Esophagus squamous epithelium (tissue), 5 donors: ENCODE data around the gene ALG9. TPM values are rescaled to one million over a fixed set of nuclear protein-coding genes. Genes with fewer than 3 reads are reported as not detected.
"Not testable (repeated sequence)": the region's sequence is repeated elsewhere in the genome, so short reads cannot be mapped to it uniquely, and the experiment has no call there.

Source experiments
- DNase-seq: peaks from one replicate; lab custom pipeline; 2025; lab: John Stamatoyannopoulos, UW
- H3K27ac ChIP-seq, 4 donors: fragments of 200-600 bp; sonication (generic); one replicate each; pipeline ENCODE4 v1.5.1; 2016 to 2019; ENCODE audit warnings: mild to moderate bottlenecking in 1 of 4
- H3K27me3 ChIP-seq, 4 donors: fragments of 200-600 bp; sonication (generic); 1 replicate in 3 of 4; 2 replicates in 1 of 4; pipeline versions ENCODE4 v1.5.1 to v1.6.0; 2017 to 2021; ENCODE audit warnings: antibody characterized with exemption in 1 of 4
- H3K36me3 ChIP-seq, 3 donors: fragments of 200-600 bp; sonication (generic); one replicate each; pipeline ENCODE4 v1.5.1; 2016 to 2019
- H3K4me1 ChIP-seq, 3 donors: fragments of 200-600 bp; sonication (generic); one replicate each; pipeline ENCODE4 v1.5.1; 2017 to 2019
- H3K4me3 ChIP-seq, 4 donors: fragments of 200-600 bp; sonication (generic); 1 replicate in 3 of 4; 2 replicates in 1 of 4; pipeline ENCODE4 v1.5.1; 2016 to 2019; ENCODE audit warnings: mild to moderate bottlenecking in 2 of 4, moderate library complexity in 1 of 4
- H3K9me3 ChIP-seq, 3 donors: fragments of 200-600 bp; sonication (generic); one replicate each; pipeline ENCODE4 v1.5.1; 2016 to 2019
- CTCF ChIP-seq, 6 experiments: fragments of 450-650 bp in 4 of 6; fragments of 200-600 bp in 2 of 6; sonication (generic) in 2 of 6; IDR thresholded peaks; one replicate each; pipeline ENCODE4 v1.5.1; 2016 to 2019; ENCODE audit warnings: antibody characterized with exemption in 6 of 6, mild to moderate bottlenecking in 4 of 6, moderate library complexity in 4 of 6
- POLR2A ChIP-seq, 4 donors: fragments of 450-650 bp; IDR thresholded peaks; one replicate each; pipeline ENCODE4 v1.6.1; 2017; ENCODE audit warnings: antibody characterized with exemption in 4 of 4, mild to moderate bottlenecking in 4 of 4, moderate library complexity in 3 of 4
- WGBS, 2 donors: methylation state at CpG; one replicate each; pipeline ENCODE4 v1.1.5; 2018; 5-methylcytosine and 5-hydroxymethylcytosine counted together
- intact Hi-C: fragments of 100-400 bp; cut with DNase I; formaldehyde crosslinking; loops from one replicate; pipeline ENCODE4 v1.15.0; 2022
- total RNA-seq, 4 donors: library from RNA; depleted of rRNA; stranded (reverse); fragments of >200 nt; gene quantifications; one replicate each; pipeline ENCODE4 v1.1.0, GENCODE V29; 2016
- donor health status: DM: yes; HTN: yes; CAD: no.

The ALG9 gene
- total RNA-seq, 4 donors from 2014 or later, result 18.7 to 29.4 (median 21.8) TPM

- Histone ChIP-seq H3K36me3 (no peaks in the 10 kb centered on the region), H3K27ac (no peak overlapping the region), H3K9me3 (no peaks in the 10 kb centered on the region), H3K4me3 (no peak overlapping the region), H3K4me1 (peaks cover 0 to 7% (median 0%) of the 10 kb centered on the region in 3 donors), H3K27me3 (no peaks in the 10 kb centered on the region)
- 76 to 77% methylated on average over 4 of the region's 4 CpGs for WGBS, 2 donors
- TF ChIP-seq CTCF (IDR thresholded peaks at IDR 0.05) (peak; percentile 60 to 83 (median 75)), POLR2A (IDR thresholded peaks at IDR 0.05) (no peak)
- no peak for DNase-seq
- intact Hi-C loops, result loop anchor here (10.0 kb wide), 1 partner anchor 57 kb away; no protein-coding TSS in a partner anchor
Observed at GRCh38 chr11:111777094-111778046, 94.0 kb downstream of the ALG9 start.

- H3K4me3 ChIP-seq, result no peak overlapping the region
- no peak for DNase-seq
- no peaks in the 10 kb centered on the region for H3K27me3 ChIP-seq
- WGBS, 2 donors, result 82% methylated on average over 6 of the region's 6 CpGs
- H3K36me3 ChIP-seq, result no peaks in the 10 kb centered on the region
- H3K9me3 ChIP-seq, result no peaks in the 10 kb centered on the region
- TF ChIP-seq POLR2A (IDR thresholded peaks at IDR 0.05), result no peak
- no peak for TF ChIP-seq CTCF (IDR thresholded peaks at IDR 0.05)
- H3K4me1 ChIP-seq, result peaks cover 0 to 7% (median 0%) of the 10 kb centered on the region in 3 donors
- intact Hi-C loops, result loop anchor here (10.0 kb wide), 1 partner anchor 58 kb away; no protein-coding TSS in a partner anchor
- no peak overlapping the region for H3K27ac ChIP-seq
Observed at GRCh38 chr11:111776398-111777093, 94.8 kb downstream of the ALG9 start.

- H3K4me1 ChIP-seq, result peaks cover 0 to 7% (median 0%) of the 10 kb centered on the region in 3 donors
- 59 to 61% methylated on average over 6 of the region's 6 CpGs for WGBS, 2 donors
- no peaks in the 10 kb centered on the region for H3K36me3 ChIP-seq
- H3K9me3 ChIP-seq, result no peaks in the 10 kb centered on the region
- peak overlapping the region in 2 of 4 donors; percentile 8 to 13 for H3K27ac ChIP-seq
- intact Hi-C loops, result loop anchor here (10.0 kb wide), 1 partner anchor 60 kb away; no protein-coding TSS in a partner anchor
- H3K27me3 ChIP-seq, result no peaks in the 10 kb centered on the region
- H3K4me3 ChIP-seq, result no peak overlapping the region
- TF ChIP-seq POLR2A (IDR thresholded peaks at IDR 0.05) (no peak), CTCF (IDR thresholded peaks at IDR 0.05) (no peak)
- DNase-seq, result no peak
Observed at GRCh38 chr11:111774955-111775710, 96.2 kb downstream of the ALG9 start.

- DNase-seq, result no peak
- Histone ChIP-seq H3K27ac (no peak overlapping the region), H3K27me3 (no peaks in the 10 kb centered on the region), H3K36me3 (no peaks in the 10 kb centered on the region), H3K4me1 (peaks cover 0 to 7% (median 0%) of the 10 kb centered on the region in 3 donors), H3K9me3 (no peaks in the 10 kb centered on the region), H3K4me3 (no peak overlapping the region)
- intact Hi-C loops, result loop anchor here (10.0 kb wide), 1 partner anchor 62 kb away; no protein-coding TSS in a partner anchor
- TF ChIP-seq POLR2A (IDR thresholded peaks at IDR 0.05) (no peak), CTCF (IDR thresholded peaks at IDR 0.05) (no peak)
- 85 to 94% methylated on average over 2 of the region's 2 CpGs for WGBS, 2 donors
Observed at GRCh38 chr11:111772535-111772934, 98.8 kb downstream of the ALG9 start.

- not testable (repeated sequence) for H3K9me3 ChIP-seq, H3K27me3 ChIP-seq, DNase-seq, H3K4me3 ChIP-seq, H3K36me3 ChIP-seq, H3K27ac ChIP-seq
- peaks cover 0 to 16% (median 8%) of the 10 kb centered on the region in 3 donors for H3K4me1 ChIP-seq
- intact Hi-C loops, result loop anchor here (10.0 kb wide), 1 partner anchor 64 kb away; no protein-coding TSS in a partner anchor
- 94 to 97% methylated on average over 5 of the region's 5 CpGs for WGBS, 2 donors
Observed at GRCh38 chr11:111771205-111771604, 100.2 kb downstream of the ALG9 start.
